NCI-H526 treated with DMSO at 0.1 percent for 48 hours (cell line): ENCODE data around the gene POLE.

Experiments
- DNase-seq: peaks from one replicate; lab custom pipeline; 2025; lab: John Stamatoyannopoulos, UW

The POLE gene

DNA sequence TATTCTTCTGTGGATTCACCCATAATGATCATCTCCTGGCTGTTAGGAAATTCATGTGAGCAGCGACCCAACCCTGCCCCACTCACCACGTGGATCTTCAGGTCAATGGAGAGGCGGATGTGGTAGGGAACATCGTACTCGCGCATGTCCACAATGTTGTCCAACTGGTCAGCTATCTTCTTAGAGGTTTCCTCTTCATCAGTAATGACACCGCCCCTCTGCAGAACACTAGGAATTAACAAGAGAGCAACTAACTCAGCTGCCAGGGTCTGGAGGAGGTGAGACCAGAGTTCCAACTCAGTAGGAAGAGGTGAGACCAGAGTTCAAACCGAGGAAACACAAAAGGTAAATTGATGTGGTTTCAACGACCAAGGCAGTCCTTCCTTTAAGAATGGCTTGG lies 9.7 kb downstream of the POLE start:
- DNase-seq, result no peak

- no peak for DNase-seq
Measured at GRCh38 chr12:132675757-132676432, 11.2 kb downstream of the POLE start.

- no peak for DNase-seq
Measured at GRCh38 chr12:132674561-132674960, 12.6 kb downstream of the POLE start.

DNA sequence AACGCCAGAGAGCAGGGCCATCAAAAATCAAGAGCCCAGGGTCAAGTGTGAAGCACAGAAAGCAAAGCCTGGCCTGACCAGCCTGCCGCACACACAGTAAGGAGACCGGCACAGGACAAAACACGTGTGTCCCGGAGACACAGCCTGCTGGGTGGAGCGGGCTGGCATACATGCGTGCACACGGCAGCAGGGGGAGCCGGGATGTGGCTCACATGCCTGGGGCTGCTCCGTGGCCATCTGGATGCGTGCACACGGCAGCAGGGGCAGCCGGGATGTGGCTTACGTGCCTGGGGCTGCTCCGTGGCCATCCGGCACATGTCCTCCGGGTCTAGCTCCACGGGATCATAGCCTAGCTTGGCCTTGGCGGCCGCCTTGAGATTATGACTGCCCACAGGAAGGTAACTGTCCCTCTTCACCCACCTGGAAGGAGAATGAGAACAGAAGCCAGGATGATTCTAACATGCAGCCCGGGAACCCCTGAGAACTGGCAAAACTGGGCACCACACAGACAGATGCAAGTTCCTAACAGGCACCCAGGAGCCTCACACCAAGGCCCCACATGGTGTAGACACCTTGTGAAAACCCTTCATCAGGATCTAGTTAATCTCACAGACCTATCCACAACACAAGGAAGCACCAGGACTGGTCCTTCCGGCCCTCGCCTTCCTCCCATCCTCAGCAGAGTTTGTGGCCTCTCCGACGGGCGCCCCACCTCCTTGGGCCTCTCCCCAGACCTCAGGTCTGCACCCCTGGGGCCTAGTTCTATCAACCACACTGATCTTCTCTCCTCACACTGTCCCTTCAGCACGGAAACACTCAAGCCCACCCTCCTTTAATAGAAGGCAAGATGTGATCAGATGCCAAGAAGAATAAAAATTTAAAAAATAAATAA lies 13.6 kb downstream of the POLE start:
- no peak for DNase-seq

- no peak for DNase-seq
Measured at GRCh38 chr12:132672678-132673077, 14.5 kb downstream of the POLE start.

- DNase-seq, result no peak
Measured at GRCh38 chr12:132672116-132672515, 15.0 kb downstream of the POLE start.

DNA sequence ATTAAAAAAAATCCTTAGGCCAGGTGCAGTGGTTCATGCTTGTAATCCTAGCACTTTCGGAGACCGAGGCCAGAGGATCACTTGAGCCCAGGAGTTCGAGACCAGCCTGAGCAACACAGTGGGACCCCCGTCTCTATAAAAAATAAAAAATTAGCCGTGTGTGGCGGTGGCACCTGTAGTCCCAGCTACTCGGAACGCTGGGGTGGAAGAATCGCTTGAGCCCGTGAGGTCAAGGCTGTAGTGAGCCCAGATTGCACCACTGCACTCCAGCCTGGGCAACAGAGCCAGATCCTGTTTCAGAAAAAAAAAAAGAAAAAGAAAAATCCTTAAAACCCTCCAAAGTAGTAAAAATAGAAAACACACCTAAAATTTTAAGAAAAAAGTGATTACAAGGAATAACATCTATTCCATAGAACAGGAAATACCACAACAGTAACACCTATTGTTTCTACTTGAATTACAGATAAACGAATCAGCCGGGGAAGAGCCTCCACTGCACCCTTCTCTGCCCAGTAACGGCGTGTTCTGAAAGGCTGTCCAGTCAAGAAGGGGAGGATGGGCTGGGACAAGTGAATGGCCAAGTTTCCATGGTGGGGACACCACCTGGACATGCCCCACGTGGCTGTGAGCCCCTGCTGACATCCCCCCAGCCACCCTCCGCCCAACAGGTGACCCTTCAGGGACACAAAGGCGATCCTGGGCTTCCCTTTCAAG lies 17.8 kb downstream of the POLE start:
- no peak for DNase-seq

DNA sequence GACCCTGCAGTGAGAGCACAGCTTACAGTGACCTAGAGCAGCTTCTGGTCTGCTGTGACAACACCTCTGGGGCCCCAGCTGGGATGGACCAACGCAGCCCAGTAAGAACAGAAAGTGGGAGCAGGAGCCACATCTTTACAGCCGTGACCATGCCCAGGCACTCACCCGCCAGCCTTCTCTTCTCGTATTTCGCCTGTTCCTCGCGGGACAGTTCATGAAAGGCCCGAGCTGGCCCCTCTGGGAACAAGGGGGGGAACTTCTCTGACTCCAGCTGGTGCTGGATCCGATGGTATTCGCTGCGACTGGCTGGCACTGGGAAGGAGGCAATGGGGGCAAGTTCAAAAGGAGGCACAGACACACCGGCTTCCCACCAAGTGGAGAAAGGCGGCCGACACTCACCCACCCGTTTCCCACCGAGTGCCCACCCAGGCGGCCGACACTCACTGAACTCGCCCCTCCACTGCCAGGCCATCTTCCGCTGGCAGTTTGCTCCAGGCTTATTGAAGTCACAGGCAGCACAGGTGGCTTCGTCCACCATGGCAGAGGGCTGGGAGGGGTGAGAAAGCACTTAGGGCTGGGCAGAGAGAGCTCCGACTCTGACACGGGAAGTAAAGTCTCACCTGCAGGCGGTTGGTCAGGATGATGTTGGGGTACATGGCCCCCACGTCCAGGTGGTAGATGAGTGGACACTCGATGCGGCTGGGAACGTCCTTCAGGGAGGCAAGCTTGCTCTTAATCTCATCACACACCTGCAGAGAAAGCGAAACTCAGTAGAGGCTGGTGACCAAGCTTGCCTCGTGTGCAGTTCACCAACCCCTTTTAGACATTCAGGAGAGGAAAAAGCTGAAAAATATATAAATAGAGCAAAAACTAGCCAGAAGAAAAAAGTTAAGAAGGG lies 18.7 kb downstream of the POLE start:
- DNase-seq, result no peak

DNA sequence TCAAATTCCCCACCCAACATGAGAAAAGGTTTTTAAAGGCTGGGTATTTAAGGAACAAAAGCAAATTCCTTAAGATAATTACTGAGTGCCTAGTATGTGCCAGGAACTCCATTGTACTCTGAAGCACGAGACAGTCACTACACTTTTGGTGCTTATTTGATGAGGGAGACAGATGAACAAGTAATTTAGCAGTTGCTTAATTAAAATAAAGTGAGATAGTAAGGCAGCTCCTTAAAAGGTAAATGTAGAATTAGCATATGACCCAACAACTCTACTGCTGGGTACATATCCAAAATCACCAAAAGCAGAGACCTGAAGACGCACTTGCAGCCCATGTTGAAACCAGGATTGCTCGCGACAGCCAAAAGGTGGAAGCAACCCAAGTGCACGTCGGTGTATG lies 21.3 kb downstream of the POLE start:
- no peak for DNase-seq

DNA sequence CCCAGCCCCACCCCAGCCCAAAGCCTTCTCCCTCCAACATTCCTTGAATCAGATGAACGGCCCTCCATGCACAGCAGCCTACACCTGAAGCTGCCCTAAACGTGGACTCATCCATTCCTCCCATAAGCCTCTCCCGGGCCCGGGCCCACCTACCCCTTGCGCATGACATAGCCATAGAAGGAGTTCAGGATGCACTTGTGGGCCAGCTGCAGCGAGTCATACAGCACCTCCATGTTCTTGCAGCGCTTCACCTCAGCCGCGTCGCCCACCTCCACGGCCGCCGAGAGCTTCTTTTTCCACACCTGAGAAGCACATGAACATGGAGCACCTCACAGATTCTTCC lies 22.0 kb downstream of the POLE start:
- no peak for DNase-seq

DNA sequence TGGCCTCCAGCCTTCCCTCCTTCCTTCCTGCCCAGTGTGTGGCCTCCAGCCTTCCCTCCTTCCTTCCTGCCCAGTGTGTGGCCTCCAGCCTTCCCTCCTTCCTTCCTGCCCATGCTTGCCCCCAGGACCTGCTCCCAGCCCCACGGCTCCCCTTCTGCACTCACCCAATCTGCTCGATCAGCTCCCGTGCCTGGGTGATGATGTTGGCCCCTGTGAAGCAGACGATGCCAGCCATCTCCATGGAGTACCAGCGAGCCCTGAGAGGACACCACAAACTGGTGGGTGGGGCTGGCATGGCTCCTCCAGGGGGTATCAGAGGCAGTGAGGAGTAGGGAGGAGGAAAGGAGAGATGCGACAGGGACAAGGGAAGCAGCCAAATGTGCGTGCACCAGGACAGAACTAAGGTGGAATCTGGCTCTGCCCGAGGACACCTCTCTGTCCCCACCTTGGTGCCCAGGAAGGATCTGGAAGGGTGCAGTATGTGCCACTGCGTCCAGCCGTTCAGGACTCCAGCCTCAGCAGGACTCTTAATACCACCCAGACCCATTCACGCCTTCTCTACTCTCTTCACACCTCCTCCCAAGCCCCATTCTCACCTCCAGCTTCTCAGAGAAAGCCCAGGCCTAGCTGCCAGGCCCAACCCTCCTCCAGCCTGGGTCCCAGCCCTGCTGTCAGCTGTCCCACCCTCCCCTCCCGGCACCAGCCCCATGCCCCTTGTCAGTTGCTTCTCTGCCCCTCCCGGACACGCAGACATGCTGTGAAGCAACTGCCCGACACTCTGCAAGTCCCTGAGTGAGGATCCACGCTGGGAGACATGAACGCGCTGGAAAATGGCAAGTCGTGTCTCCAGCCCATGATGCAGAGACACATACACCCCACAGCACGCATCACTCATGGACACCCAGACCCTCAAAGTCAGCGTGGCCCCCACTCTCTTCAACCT lies 22.7 kb downstream of the POLE start:
- no peak for DNase-seq

GRCh38 chr12:132662901-132663755 lies 24.0 kb downstream of the POLE start:
- no peak for DNase-seq

GRCh38 chr12:132661972-132662371 lies 25.2 kb downstream of the POLE start:
- no peak for DNase-seq

DNA sequence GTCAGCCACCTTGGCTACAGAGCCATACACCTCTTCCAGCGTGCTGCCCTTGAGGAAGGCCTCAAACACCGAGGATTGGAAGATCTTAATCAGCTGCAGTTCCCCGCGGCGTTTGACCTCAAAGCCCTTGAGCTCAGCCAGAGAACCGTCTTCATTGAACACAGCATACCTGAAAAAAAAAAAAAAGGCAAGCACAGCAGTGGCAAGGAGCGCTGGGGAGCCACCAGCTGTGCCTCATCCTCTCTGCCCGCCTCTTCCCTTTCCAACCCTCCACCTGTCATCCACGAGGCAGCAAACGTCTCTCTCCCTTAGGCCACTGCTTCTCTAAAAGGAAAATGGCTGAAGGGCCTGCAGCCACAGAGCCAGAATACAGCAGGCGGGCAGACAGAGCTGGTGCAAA lies 26.1 kb downstream of the POLE start:
- no peak for DNase-seq

DNA sequence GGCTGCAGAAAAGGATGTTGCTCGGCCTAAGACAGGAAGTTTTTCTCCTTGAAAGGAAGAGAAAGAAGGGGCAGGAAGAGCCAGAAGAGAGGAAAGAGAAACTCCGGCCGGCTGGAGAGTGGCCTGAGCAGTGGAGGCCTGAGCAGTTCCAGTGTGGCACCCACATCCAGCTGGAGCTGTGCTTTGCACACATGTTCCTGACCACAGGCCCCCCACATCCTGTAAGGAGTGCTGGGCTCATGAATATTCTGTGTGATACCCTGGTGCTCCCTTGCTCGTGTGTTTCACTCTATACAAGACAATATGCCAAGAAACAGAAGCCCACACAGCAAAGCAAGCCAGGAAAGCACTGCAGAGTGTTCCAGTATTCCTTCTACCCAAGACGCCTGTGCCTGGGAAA lies 27.1 kb downstream of the POLE start:
- no peak for DNase-seq

- DNase-seq, result no peak
Measured at GRCh38 chr12:132659146-132659545, 28.0 kb downstream of the POLE start.

DNA sequence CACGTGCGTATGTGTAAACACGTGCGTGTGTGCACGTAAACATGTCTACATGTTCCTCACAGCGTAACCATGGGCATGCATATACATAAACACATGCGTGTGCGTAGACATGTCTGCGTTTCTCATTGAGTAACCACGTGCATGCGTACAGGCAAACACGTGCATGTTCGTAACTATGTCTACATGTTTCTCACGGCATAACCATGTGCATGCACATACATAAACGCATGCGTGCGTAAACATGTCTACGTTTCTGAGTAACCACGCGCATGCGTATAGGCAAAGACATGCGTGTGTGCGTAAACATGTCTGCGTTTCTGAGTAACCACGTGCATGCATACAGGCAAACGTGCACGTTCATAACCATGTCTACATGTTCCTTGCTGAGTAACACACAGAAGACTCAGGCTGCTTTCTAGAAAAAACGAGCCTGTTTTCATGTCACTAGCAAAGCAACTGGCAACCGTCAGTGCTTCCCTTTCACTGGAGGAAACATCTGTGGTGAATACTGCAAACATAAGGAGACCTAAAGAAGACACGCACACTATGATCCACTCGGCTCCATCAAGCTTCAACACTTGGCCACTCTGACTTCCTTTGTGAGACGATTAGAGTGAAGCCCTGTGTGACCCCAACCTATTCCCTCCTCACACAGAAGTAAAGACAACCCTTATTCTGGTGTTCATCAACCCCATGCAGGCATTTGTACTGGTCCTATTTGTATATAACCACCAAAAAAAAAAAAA lies 28.8 kb downstream of the POLE start:
- no peak for DNase-seq

DNA sequence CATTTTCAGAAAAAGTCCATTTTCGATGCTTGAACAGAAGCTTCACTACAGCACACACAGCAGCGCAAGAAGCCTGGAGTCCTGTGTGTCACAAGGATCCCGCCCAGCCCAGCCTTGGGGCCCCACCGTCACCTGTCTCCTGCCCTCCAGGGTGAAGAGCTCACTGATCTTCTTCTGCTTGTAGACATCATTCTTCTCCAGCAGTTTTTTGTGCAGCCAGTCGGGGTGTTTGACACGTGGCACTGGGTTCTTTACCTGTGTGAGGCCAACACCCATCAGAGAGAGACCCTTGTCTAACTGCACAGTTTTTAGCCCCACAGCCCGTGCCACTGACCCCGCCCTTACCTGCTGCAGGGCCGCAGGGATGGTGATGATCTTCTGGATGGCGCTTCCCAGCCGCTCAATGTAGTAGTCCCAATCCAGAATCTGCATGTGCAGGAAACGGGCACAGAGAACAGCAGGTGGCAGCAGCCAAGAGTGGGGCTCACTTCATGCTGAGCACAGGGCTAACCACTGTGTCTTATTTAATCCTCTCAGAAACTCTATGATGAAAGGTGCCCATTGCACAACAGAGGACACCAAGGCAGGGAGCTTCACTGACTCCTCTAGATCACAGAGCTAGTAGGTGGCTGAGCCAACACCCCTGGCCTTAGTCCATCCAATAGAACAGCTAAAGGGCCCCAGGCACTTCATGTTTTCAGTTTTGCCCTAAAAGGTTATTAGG lies 30.0 kb downstream of the POLE start:
- no peak for DNase-seq
